ENCODE results near the gene NAT10. TPM values are rescaled to one million over a fixed set of nuclear protein-coding genes. Genes with fewer than 3 reads are reported as not detected.

The NAT10 gene
- total RNA-seq, 4 donors from 2014 or later = 19.9 to 27.5 (median 21.6) TPM

GRCh38 chr11:34169686-34170085, 64.3 kb downstream of the NAT10 start:
- Histone ChIP-seq H3K27me3 (no peaks in the 10 kb centered on the region), H3K36me3 (peaks cover 0 to 36% of the 10 kb centered on the region in 2 donors), H3K27ac (no peak overlapping the region), H3K4me3 (no peak overlapping the region), H3K9me3 (no peaks in the 10 kb centered on the region), H3K4me1 (peaks cover 0 to 9% (median 3%) of the 10 kb centered on the region in 3 donors)
- ATAC-seq = no peak
- TF ChIP-seq POLR2AphosphoS5 (IDR thresholded peaks at IDR 0.05) (no peak), EP300 (IDR thresholded peaks at IDR 0.05) (no peak), POLR2A (IDR thresholded peaks at IDR 0.05) (no peak)
- TF ChIP-seq, protein P1, sequence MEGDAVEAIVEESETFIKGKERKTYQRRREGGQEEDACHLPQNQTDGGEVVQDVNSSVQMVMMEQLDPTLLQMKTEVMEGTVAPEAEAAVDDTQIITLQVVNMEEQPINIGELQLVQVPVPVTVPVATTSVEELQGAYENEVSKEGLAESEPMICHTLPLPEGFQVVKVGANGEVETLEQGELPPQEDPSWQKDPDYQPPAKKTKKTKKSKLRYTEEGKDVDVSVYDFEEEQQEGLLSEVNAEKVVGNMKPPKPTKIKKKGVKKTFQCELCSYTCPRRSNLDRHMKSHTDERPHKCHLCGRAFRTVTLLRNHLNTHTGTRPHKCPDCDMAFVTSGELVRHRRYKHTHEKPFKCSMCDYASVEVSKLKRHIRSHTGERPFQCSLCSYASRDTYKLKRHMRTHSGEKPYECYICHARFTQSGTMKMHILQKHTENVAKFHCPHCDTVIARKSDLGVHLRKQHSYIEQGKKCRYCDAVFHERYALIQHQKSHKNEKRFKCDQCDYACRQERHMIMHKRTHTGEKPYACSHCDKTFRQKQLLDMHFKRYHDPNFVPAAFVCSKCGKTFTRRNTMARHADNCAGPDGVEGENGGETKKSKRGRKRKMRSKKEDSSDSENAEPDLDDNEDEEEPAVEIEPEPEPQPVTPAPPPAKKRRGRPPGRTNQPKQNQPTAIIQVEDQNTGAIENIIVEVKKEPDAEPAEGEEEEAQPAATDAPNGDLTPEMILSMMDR (IDR thresholded peaks at IDR 0.05) = no peak
- 56 to 74% methylated on average over 6 to 7 of the region's 8 CpGs for WGBS, 2 donors (ENCODE audit: low coverage in 1 of 2)

- Histone ChIP-seq H3K27ac (no peak overlapping the region), H3K4me3 (no peak overlapping the region), H3K9me3 (no peaks in the 10 kb centered on the region), H3K36me3 (peaks cover 0 to 17% of the 10 kb centered on the region in 2 donors), H3K27me3 (no peaks in the 10 kb centered on the region), H3K4me1 (peaks cover 0 to 12% (median 4%) of the 10 kb centered on the region in 3 donors)
- TF ChIP-seq POLR2A (IDR thresholded peaks at IDR 0.05) = no peak
- TF ChIP-seq POLR2AphosphoS5 (IDR thresholded peaks at IDR 0.05) = no peak
- no peak for TF ChIP-seq EP300 (IDR thresholded peaks at IDR 0.05)
- TF ChIP-seq, protein P1 (IDR thresholded peaks at IDR 0.05) = no peak
- no peak for ATAC-seq
- WGBS, 2 donors (ENCODE audit: low coverage in 1 of 2) = no CpG with 5 or more reads among the region's 16 CpGs
Observed at GRCh38 chr11:34173050-34173449, 67.6 kb downstream of the NAT10 start.

DNA sequence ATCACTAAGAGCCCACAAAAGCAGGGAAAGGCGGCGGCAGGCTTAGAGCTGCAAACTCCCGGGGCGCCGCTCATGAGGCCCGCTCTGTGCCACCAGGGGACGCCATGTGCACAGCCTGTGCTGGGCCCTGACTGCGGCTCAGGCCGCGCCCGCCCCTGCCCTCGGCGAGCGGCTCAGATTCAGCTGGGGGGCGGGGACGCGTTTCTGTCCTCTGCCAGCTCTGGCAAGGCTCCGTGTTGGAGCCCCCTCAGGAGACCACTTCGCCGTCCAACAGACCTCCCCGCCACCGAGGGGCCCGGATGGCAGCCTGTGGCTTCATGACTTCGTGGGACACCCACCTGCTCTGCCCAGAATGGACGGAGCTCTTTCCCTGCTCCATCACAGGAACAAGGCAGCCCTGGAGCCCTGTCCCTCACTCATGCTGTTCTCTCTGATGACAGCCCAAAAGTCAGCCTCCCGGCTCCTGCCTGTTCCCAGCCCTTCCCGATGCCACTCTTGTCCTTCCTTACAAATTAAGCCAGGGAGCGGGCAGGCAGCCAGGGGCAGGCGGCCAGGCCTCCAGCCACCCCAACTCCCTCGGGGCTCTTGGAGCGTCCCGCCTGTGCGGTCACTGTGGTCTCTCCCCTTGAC, 69.1 kb downstream of the NAT10 start:
- no peaks in the 10 kb centered on the region for H3K9me3 ChIP-seq
- peaks cover 0 to 12% (median 4%) of the 10 kb centered on the region in 3 donors for H3K4me1 ChIP-seq
- peak; percentile 95 for ATAC-seq
- H3K27ac ChIP-seq = peak overlapping the region in 1 of 4 donors; percentile 38
- H3K36me3 ChIP-seq = peaks cover 0 to 15% of the 10 kb centered on the region in 2 donors
- H3K4me3 ChIP-seq = peak overlapping the region in 1 of 2 donors; percentile 29
- no peaks in the 10 kb centered on the region for H3K27me3 ChIP-seq
- peak; percentile 26 for TF ChIP-seq POLR2AphosphoS5 (IDR thresholded peaks at IDR 0.05)
- TF ChIP-seq EP300 (IDR thresholded peaks at IDR 0.05) = no peak
- TF ChIP-seq, protein P1 (IDR thresholded peaks at IDR 0.05) = peak in 3 of 4 experiments; percentile 97 to 99 (median 98)
- 0% methylated on average over 5 to 6 of the region's 33 CpGs for WGBS, 2 donors (ENCODE audit: low coverage in 1 of 2)

DNA sequence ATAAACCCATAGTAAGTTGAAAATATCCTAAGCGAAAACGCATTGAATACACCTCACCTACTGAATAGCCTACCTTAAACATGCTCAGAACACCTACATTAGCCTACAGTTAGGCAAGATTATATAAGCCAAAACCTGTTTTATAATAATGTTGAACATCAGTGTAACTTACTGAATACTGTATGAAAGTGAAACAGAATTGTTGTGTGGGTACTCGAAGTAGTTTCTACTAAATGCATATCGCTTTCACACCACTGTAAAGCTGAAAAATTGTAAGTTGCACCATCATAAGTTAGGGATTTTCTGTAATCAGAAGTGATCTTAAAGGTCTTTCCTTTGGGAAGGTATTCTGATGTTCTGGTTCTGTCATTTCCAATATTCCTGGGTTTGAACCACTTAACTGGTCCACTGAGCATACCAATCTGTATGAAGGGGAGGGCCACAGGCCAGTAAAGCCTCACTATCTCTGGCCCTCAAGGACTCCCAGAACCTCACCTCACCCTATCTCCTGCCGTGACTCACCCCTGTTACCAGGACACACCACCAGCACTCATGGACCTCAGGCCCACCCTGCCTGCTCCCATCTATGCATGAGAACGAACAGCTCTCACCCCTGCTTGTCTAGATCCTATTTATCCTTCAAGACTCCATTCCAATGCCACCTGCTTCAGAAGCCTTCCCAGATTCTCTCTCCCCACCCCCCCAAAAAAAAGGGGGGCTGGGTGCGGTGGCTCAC, 70.0 kb downstream of the NAT10 start:
- Histone ChIP-seq H3K4me1 (peaks cover 0 to 12% (median 4%) of the 10 kb centered on the region in 3 donors), H3K27me3 (no peaks in the 10 kb centered on the region), H3K9me3 (no peaks in the 10 kb centered on the region), H3K4me3 (no peak overlapping the region), H3K27ac (no peak overlapping the region), H3K36me3 (peaks cover 0 to 12% of the 10 kb centered on the region in 2 donors)
- TF ChIP-seq, protein P1 (IDR thresholded peaks at IDR 0.05) = no peak
- TF ChIP-seq POLR2A (IDR thresholded peaks at IDR 0.05) (no peak), EP300 (IDR thresholded peaks at IDR 0.05) (no peak), POLR2AphosphoS5 (IDR thresholded peaks at IDR 0.05) (no peak)
- 86 to 92% methylated on average over 4 to 5 of the region's 7 CpGs for WGBS, 2 donors (ENCODE audit: low coverage in 1 of 2)
- no peak for ATAC-seq

Data from gastroesophageal sphincter (tissue), 4 donors.